Gastrocnemius medialis (tissue), 4 donors: ENCODE data around the gene VCX3A. TPM values are rescaled to one million over a fixed set of nuclear protein-coding genes. Genes with fewer than 3 reads are reported as not detected.
"Not testable (repeated sequence)": the region's sequence is repeated elsewhere in the genome, so short reads cannot be mapped to it uniquely, and the experiment has no call there.

Experiments used
- ATAC-seq, 2 donors: fragments of 150-250 bp; one replicate each; pipeline ENCODE4 v1.9.1; 2016
- DNase-seq, 2 donors: peaks; one replicate each; pipeline ENCODE4 v3.0.0-alpha.2; 2019
- H3K27ac ChIP-seq, 4 donors: fragments of 200-600 bp; sonication (generic); 1 replicate in 1 of 4; 2 replicates in 3 of 4; pipeline ENCODE4 v1.5.1; 2016 to 2018; ENCODE audit warnings: mild to moderate bottlenecking in 2 of 4, moderate library complexity in 1 of 4
- H3K27me3 ChIP-seq, 3 donors: fragments of 200-600 bp; sonication (generic) in 2 of 3; 1 replicate in 1 of 3; 2 replicates in 2 of 3; pipeline versions ENCODE4 v1.5.1 to v1.6.0; 2016 to 2019; ENCODE audit warnings: mild to moderate bottlenecking in 1 of 3, moderate library complexity in 1 of 3
- H3K36me3 ChIP-seq, 2 donors: fragments of 200-600 bp; sonication (generic) in 1 of 2; one replicate each; pipeline ENCODE4 v1.5.1; 2017 to 2018
- H3K4me1 ChIP-seq, 2 donors: fragments of 200-600 bp; sonication (generic) in 1 of 2; one replicate each; pipeline ENCODE4 v1.5.1; 2016 to 2017; ENCODE audit warnings: mild to moderate bottlenecking in 2 of 2
- H3K4me3 ChIP-seq, 4 donors: fragments of 200-600 bp; sonication (generic) in 3 of 4; 1 replicate in 1 of 4; 2 replicates in 3 of 4; pipeline ENCODE4 v1.5.1; 2016 to 2019; ENCODE audit warnings: mild to moderate bottlenecking in 2 of 4
- H3K9me3 ChIP-seq, 3 donors: fragments of 200-600 bp; sonication (generic) in 2 of 3; 1 replicate in 1 of 3; 2 replicates in 2 of 3; pipeline ENCODE4 v1.5.1; 2016 to 2019
- CTCF ChIP-seq, 5 experiments: fragments of 450-650 bp in 3 of 5; fragments of 200-600 bp in 2 of 5; sonication (generic) in 2 of 5; IDR thresholded peaks in 4 of 5; conservative IDR thresholded peaks in 1 of 5; 1 replicate in 4 of 5; 2 replicates in 1 of 5; pipeline ENCODE4 v1.5.1; 2016 to 2019; ENCODE audit warnings: antibody characterized with exemption in 5 of 5, mild to moderate bottlenecking in 3 of 5, moderate library complexity in 3 of 5
- POLR2A ChIP-seq, 2 donors: fragments of 450-650 bp; IDR thresholded peaks; one replicate each; pipeline ENCODE4 v1.6.1; 2017; ENCODE audit warnings: antibody characterized with exemption in 2 of 2, mild to moderate bottlenecking in 2 of 2, moderate library complexity in 2 of 2
- in situ Hi-C, 4 donors: fragments of 200-750 bp; cut with MboI; loops; one replicate each; pipeline versions ENCODE4 v1.15.0 to v1.8.0; 2017; ENCODE audit warnings: low sequenced_read_pairs in 4 of 4
- intact Hi-C: fragments of 100-400 bp; cut with DNase I; formaldehyde crosslinking; loops from one replicate; pipeline ENCODE4 v1.15.1; 2023; ENCODE audit warnings: low total_unique reads
- total RNA-seq, 4 donors: library from RNA; depleted of rRNA; stranded (reverse); fragments of >200 nt; gene quantifications; one replicate each; pipeline versions ENCODE4 v1.1.0 to v1.2.3, GENCODE V29; 2016

VCX3A gene
- not detected for total RNA-seq

GRCh38 chrX:6535018-6535417 lies at the start of gene VCX3A:
TSS of gene VCX3A (minus strand) at chrX:6535118. CDS start at chrX:6534497, 621 bp downstream.
- H3K4me1 ChIP-seq, ATAC-seq, intact Hi-C loops, H3K27ac ChIP-seq, H3K4me3 ChIP-seq, DNase-seq, H3K9me3 ChIP-seq, H3K36me3 ChIP-seq, in situ Hi-C loops, H3K27me3 ChIP-seq: not testable (repeated sequence)

GRCh38 chrX:6574762-6575161 lies 39.8 kb upstream of the VCX3A start:
- H3K27ac ChIP-seq, result no peak overlapping the region

GRCh38 chrX:6568031-6568430 lies 33.1 kb upstream of the VCX3A start:
- no peaks in the 10 kb centered on the region for H3K4me1 ChIP-seq
- in situ Hi-C loops (loop anchor here in 1 of 4 donors (25.0 kb wide), 1 partner anchor 106 kb away; no protein-coding TSS in a partner anchor), intact Hi-C loops (no loop called here)

More at GRCh38 chrX:6574762-6575161, 39.8 kb upstream of the VCX3A start:
- H3K4me1 ChIP-seq, result no peaks in the 10 kb centered on the region
- no peaks in the 10 kb centered on the region for H3K9me3 ChIP-seq
- TF ChIP-seq CTCF (IDR thresholded peaks at IDR 0.05 in 4 of 5, conservative IDR thresholded peaks at IDR 0.05 in 1 of 5) (no peak), POLR2A (IDR thresholded peaks at IDR 0.05) (no peak)
- intact Hi-C loops, result no loop called here
- no peaks in the 10 kb centered on the region for H3K27me3 ChIP-seq
- in situ Hi-C loops, result loop anchor here in 1 of 4 donors (25.0 kb wide), 1 partner anchor 112 kb away; no protein-coding TSS in a partner anchor
- H3K36me3 ChIP-seq, result no peaks in the 10 kb centered on the region
- H3K4me3 ChIP-seq, result no peak overlapping the region
- DNase-seq (no peak), ATAC-seq (no peak)

GRCh38 chrX:6558979-6559378 lies 24.1 kb upstream of the VCX3A start:
- Histone ChIP-seq H3K27ac (no peak overlapping the region), H3K36me3 (no peaks in the 10 kb centered on the region), H3K27me3 (no peaks in the 10 kb centered on the region), H3K4me1 (no peaks in the 10 kb centered on the region), H3K4me3 (no peak overlapping the region), H3K9me3 (no peaks in the 10 kb centered on the region)
- in situ Hi-C loops, result loop anchor here in 1 of 4 donors (25.0 kb wide), 1 partner anchor 97 kb away; no protein-coding TSS in a partner anchor
- TF ChIP-seq CTCF (IDR thresholded peaks at IDR 0.05 in 4 of 5, conservative IDR thresholded peaks at IDR 0.05 in 1 of 5) (no peak), POLR2A (IDR thresholded peaks at IDR 0.05) (no peak)
- ATAC-seq (no peak), DNase-seq (no peak)
- intact Hi-C loops, result no loop called here

More at GRCh38 chrX:6568031-6568430, 33.1 kb upstream of the VCX3A start:
- Histone ChIP-seq H3K36me3 (no peaks in the 10 kb centered on the region), H3K9me3 (no peaks in the 10 kb centered on the region), H3K27me3 (no peaks in the 10 kb centered on the region), H3K4me3 (no peak overlapping the region), H3K27ac (no peak overlapping the region)
- ATAC-seq, result no peak
- DNase-seq, result no peak
- TF ChIP-seq POLR2A (IDR thresholded peaks at IDR 0.05) (no peak), CTCF (IDR thresholded peaks at IDR 0.05 in 4 of 5, conservative IDR thresholded peaks at IDR 0.05 in 1 of 5) (no peak)

- Histone ChIP-seq H3K27me3 (no peaks in the 10 kb centered on the region), H3K27ac (no peak overlapping the region), H3K9me3 (no peaks in the 10 kb centered on the region), H3K4me3 (no peak overlapping the region), H3K4me1 (no peaks in the 10 kb centered on the region), H3K36me3 (no peaks in the 10 kb centered on the region)
- in situ Hi-C loops, result loop anchor here in 1 of 4 donors (25.0 kb wide), 1 partner anchor 95 kb away; no protein-coding TSS in a partner anchor
- intact Hi-C loops, result no loop called here
- ATAC-seq, result no peak
- DNase-seq, result no peak
- TF ChIP-seq POLR2A (IDR thresholded peaks at IDR 0.05) (no peak), CTCF (IDR thresholded peaks at IDR 0.05 in 4 of 5, conservative IDR thresholded peaks at IDR 0.05 in 1 of 5) (no peak)
Measured at GRCh38 chrX:6557690-6558089, 22.8 kb upstream of the VCX3A start.
